HG03135 (cell line): ENCODE results near the gene HPN.
"Not testable (repeated sequence)": the region's sequence is repeated elsewhere in the genome, so short reads cannot be mapped to it uniquely, and the experiment has no call there.

ENCODE experiments used
- ATAC-seq: cut with Tn5 transposase; IDR thresholded peaks from one replicate; pipeline ENCODE4 v1.9.1; 2021; ENCODE audit warnings: mild to moderate bottlenecking, moderate library complexity; ENCODE audit not compliant: unreplicated experiment

Gene HPN

DNA sequence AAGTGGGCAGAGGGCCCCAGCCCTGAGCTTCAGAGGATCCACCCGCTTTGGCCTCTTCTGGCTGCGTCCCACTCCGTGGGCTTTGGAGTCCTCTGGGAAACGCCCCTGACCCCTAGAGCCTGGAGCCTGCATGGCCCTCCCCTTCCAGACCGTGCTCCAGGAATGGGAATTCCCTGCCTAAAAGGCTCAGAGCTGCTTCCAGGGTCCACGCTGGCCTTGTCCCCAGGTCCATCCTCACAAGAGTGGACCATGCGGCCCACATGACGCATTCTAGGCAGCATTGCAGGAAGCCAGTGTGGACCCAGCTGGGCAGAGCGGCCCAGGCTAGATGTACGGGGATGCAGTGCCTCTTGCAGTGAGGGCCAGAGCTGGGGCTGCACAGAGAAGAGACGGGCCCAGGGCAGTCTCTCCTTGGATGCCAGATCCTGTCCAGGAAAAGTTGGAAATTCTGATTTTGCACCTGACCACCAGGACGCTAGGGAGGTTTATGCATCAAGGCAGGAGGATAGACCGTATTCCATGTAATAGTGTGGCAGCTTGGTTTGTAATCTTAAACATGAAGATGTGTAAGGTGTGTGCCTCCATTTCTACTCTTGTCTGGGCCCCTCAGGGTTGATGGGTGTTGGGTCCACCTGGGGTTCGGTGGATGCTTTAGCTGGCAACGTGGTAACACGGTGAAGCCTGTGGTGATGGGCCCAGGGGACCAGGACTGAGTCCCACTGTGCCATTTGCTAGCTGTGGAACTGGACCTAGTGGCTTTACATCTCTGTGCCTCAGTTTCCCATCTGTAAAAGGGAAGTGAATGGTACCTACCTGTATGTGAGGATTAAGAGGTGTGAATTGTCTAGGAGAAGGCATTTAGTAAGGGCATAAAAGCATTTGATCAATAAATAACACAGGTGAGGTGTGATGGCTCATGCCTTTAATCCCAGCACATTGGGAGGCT lies 59.3 kb downstream of the HPN start:
- ATAC-seq: no peak

DNA sequence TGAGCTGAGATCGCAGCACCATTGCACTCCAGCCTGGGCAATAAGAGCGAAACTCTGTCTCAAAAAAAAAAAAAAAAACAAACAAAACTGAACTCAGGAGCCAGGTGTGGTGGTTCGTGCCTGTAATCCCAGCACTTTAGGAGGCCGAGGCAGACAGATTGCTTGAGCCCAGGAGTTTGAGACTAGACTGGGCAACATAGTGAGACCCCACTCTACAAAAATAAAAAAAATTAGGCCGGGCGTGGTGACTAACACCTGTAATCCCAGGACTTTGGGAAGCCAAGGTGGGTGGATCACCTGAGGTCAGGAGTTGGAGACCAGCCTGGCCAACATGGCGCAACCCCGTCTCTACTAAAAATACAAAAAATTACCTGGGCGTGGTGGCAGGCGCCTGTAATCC lies 60.4 kb downstream of the HPN start:
- ATAC-seq: not testable (repeated sequence)

GRCh38 chr19:35103614-35104013 lies 62.1 kb downstream of the HPN start:
- ATAC-seq: not testable (repeated sequence)

DNA sequence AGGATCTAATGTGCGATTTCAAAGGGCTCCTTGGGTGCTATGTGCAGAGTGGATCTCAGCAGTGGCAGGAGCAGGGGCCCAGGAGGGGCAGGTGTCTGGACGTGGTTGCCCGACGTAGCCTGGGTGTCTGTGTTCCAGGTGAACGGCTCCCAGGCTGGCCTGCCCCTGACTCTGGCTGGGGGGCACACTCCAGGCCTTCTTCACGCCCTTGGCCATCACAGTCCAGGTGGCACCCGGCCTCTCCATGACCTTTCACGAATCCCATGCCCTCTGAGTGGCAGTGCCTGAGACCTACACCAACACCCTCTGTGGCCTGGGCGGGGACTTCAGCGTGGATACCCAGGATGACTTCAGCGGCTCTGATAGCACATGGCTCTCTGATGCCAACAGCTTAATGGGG lies 62.8 kb downstream of the HPN start:
- no peak for ATAC-seq

DNA sequence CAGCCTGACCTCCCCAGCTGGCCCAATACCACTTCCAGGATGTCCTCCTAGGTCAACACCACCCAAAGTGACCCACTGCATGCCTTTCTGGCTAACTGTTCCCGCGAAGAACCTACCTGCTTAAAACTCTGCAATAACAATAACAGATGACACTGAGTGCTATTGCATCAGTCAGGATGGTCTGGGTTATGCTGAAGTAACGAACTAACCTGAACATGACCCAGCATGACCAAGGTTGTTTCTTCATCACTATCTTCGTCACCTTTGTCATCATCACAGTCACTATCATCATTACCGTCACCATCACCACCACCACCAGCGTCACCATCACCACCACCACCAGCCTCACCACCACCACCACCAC lies 63.5 kb downstream of the HPN start:
- ATAC-seq: no peak

- ATAC-seq: no peak
Observed at GRCh38 chr19:35105411-35106290, 64.1 kb downstream of the HPN start.

DNA sequence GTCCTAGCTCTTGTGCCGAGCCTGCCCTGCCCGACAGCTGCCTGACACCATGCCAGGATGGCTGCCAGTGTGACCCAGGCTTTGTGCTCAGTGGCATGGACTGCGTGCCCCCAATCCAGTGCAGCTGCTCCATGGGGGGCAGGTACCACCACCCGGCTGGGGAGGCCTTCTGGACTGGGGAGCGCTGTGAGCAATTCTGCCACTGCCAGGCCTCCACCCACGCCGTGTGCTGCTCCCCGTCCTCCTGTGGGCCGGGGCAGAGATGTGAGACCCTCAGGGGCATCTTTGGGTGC lies 64.7 kb downstream of the HPN start:
- ATAC-seq: no peak

DNA sequence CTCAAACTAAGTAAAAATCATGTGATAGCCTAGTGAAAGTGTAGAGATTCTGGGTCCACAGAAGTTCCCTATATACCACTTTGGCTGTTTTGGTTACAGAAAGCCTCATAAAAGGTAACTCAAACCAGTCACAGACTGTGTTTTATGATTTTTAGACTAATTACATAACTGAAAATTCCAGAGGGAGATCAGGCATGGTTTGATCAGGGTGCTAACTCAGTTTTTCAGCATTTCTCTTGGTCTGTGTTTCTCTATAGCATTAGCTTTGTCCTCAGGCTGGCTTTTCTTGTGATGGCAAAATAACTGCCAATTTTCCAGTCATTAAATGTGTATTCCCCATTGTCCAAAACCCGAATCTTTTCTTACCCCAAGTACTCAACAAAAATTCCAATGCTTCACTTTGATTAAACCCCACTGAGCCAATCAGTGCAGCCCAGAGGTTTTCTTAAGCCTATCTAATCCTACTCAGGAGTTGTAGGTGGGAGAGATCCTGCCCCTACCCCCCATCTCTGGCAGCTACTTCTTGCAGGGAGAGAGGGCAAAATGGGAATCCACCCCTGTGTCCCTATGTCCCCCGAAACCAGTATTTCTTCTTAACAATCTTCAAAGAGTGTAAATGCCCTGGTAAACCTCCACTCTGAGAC lies 65.5 kb downstream of the HPN start:
- no peak for ATAC-seq

DNA sequence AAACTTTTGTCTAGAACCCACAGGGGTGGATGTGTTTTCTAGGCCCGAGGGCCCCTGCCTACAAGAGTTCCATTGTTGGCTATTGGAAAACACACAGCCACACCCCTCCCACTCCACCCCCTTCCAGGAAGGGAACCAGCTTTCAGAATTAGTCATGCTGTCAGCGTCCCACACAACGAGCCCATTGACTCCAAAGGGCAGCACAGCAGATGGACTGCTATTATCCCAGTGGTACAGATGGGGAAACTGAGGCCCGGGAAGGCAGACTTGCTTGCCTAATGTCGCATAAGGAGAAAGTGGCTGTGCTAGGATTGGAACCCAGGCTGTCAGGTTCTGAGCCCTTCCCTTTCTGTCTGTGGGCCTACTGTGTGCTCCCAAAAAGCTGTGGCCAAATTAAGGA lies 66.0 kb downstream of the HPN start:
- no peak for ATAC-seq

- no peak for ATAC-seq
Observed at GRCh38 chr19:35108730-35109129, 67.2 kb downstream of the HPN start.

- no peak for ATAC-seq
Observed at GRCh38 chr19:35109395-35110112, 68.0 kb downstream of the HPN start.

GRCh38 chr19:35110974-35111373 lies 69.5 kb downstream of the HPN start:
- ATAC-seq: no peak

GRCh38 chr19:35112995-35113688 lies 71.6 kb downstream of the HPN start:
- ATAC-seq: no peak

DNA sequence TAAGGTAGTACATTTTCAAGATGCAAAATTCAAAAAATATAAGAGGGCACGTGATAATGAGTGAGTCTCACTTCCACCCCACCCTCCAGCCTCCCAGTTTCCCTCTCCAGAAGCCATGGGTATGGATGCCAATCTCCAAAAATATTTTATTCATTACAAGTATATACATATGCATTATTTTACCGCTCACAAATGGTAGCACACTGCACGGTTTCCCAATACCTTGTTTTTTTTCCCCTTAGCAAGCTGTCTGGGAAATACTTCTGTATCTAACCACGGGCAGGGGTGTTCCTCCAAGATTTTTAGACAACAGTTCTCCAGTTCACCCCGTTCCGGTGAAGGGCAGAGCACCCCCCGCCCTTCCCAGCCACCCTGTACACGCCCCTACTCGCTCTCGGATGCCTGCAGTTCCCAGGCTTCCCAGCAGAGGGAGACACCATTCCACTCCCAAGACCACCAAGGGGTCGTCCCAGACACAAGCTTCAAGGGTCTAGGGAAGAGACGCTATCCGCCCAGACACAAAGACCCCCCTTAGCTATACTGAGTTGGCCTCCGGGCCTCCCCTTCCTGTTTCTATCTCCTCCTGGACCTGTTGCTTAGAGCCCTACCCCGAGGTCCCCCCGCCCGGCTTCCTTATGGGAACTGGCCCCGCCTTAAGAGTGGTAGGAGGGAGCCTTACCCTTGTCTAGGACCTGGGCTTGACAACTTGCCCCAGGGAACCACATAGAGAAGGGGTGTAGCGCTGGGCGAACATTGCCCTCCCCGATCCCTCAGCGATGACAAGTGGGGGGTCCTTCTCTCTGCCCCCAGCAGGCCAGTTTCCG lies 73.0 kb downstream of the HPN start:
- no peak for ATAC-seq

GRCh38 chr19:35115177-35115951 lies 73.8 kb downstream of the HPN start, which contains the start of gene FXYD3:
Gene FXYD3 (plus strand): TSS chr19:35115823. CDS start chr19:35119377, 3,554 bp downstream.
- no peak for ATAC-seq
